DOHH2 (cell line): ENCODE results near the gene ZBBX.
"Not testable (repeated sequence)": the region's sequence is repeated elsewhere in the genome, so short reads cannot be mapped to it uniquely, and the experiment has no call there.

ENCODE experiments used
- EZH2phosphoT487 ChIP-seq: fragments of 200-600 bp; sonication (generic); IDR thresholded peaks from 2 replicates; pipeline ENCODE4 v1.6.1; 2017; ENCODE audit warnings: borderline replicate concordance, mild to moderate bottlenecking, antibody characterized with exemption, low read length, moderate library complexity, mixed read lengths
- TF ChIP-seq, protein P1 (sequence below): fragments of 200-600 bp; sonication (generic); IDR thresholded peaks from one replicate; pipeline ENCODE4 v1.5.1; 2014; ENCODE audit warnings: antibody characterized with exemption, mild to moderate bottlenecking, low read depth, low read length; ENCODE audit not compliant: poor library complexity, severe bottlenecking

DNA sequence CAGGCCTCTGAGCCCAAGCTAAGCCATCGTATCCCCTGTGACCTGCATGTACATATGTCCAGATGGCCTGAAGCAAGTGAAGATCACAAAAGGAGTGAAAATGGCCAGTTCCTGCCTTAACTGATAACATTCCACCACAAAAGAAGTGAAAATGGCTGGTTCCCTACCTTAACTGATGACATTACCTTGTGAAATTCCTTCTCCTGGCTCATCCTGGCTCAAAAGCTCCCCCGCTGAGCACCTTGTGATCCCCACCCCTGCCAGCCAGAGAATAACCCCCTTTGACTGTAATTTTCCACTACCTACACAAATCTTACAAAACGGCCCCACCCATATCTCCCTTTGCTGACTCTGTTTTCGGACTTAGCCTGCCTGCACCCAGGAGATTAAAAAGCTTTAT lies 42.3 kb upstream of the ZBBX start:
- TF ChIP-seq, protein P1, sequence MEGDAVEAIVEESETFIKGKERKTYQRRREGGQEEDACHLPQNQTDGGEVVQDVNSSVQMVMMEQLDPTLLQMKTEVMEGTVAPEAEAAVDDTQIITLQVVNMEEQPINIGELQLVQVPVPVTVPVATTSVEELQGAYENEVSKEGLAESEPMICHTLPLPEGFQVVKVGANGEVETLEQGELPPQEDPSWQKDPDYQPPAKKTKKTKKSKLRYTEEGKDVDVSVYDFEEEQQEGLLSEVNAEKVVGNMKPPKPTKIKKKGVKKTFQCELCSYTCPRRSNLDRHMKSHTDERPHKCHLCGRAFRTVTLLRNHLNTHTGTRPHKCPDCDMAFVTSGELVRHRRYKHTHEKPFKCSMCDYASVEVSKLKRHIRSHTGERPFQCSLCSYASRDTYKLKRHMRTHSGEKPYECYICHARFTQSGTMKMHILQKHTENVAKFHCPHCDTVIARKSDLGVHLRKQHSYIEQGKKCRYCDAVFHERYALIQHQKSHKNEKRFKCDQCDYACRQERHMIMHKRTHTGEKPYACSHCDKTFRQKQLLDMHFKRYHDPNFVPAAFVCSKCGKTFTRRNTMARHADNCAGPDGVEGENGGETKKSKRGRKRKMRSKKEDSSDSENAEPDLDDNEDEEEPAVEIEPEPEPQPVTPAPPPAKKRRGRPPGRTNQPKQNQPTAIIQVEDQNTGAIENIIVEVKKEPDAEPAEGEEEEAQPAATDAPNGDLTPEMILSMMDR = not testable (repeated sequence)
- TF ChIP-seq EZH2phosphoT487 = not testable (repeated sequence)
